CD4-positive, alpha-beta T cell treated with Interleukin-4 for 4 hours (primary cell): ENCODE data around the gene GNG13.
"Not testable (repeated sequence)": the region's sequence is repeated elsewhere in the genome, so short reads cannot be mapped to it uniquely, and the experiment has no call there.

Experiments used
- DNase-seq: peaks from one replicate; pipeline ENCODE4 v3.0.0-alpha.2; 2020

GNG13 gene

DNA sequence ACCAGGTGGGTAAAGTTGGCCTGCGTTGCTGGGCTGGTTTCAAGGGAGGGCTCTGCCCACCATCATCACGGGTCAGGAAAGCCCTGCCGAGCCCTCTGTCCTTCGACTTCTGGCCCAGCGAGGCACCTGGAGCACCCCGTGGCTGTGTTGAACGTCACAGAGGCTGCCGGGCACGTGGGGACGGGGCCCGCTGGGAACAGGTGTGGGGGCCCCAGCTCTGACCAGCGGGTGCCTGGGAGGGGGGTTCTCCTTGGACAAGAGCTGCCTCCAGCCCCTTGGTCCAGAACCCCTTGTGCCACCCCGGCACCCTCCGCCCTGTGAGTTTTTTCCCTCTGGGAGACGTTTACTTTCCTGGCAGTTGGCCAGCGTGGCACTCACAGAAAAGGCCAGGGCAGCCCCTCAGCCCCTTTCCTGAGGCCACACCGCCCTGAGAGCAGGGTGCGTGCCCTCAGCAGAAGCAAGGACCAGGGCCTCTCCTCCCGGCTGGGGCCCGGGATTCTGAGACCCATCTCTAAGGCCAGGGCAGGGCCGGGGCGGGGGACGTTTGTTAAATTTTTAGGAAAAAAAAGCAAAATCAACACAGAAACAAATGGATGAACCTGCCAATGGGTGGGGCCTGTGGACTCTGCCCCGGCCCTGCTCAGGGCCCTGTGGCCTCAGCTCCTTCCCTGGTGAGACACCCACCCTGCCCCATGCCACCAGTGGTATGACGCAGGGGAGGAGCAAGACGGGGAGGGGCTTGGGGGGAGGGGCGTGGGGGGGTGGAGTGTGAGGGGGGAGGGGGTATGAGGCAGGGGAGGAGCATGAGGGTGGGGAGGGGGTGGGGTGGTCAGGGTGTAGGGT is 31.3 kb upstream of the GNG13 start:
- no peak for DNase-seq

DNA sequence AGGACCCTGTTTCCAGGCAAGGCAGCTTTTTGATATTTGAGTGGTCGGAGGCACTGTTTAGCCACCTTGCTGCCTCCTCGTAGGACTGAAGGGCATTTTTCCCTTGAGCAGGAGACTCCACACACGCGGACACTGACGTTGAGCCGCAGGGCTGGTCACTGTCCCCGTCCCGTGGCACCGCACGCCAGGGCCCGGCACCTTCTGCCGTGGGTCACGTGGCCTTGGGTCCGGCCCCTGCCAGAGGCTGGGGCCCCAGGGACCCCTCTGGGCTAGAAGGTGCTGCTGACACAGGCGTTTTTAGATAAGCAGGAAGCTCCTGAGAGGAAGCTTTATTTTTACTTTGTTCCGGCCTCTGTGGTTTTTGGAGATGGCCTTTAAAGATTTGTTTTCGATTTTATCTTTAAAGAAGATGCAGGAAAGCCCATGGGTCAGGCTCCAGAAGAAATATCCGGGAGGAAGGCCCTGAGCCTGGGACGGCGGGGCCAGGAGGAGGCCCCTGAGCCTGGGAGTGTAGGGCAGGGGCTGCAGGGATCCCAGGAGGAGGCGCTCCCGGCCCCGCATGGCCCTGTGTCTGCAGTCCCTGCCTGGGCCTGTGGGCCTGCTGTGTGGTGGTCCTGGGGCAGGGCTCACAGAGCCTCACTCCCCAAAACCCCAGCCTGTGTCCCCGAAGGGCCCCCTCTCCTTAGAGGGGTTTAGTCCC is 30.5 kb upstream of the GNG13 start:
- DNase-seq = no peak

DNA sequence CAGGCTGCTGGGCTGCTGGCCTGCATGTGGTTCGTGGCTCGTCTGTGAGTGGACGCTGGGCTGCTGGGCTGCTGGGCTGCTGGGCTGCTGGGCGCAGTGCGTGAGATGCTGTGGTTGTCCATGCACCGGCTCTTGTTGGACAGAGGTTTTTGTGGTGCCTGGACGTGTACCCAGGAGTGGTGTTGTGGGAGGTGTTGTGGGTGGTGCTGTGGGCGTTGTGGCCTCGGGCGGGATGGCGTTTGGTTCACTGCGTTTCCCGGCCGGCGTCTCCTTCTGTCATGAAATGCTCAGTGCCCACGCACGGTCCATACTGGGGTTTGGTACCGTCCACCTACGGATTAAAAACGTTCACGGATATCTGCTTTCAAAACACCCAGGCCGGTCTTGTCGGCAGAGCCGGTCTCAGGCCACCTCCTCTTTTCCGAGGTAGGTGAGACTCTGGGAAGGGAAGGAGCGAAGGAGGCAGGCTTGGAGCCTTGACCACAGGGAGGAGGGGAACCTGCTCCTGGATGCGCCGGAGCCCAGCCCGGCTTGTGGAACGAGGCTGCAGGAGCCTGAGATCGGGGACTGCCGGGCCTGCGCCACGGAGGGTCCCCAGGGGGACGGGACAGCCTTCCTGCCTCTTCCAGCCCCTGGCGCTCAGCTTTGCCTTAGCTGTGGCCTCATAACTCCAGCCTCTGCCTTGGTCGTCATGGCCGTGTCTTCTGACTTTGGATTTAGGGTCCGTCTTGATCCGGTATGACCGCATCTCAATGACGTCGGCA is 29.8 kb upstream of the GNG13 start:
- DNase-seq = no peak

DNA sequence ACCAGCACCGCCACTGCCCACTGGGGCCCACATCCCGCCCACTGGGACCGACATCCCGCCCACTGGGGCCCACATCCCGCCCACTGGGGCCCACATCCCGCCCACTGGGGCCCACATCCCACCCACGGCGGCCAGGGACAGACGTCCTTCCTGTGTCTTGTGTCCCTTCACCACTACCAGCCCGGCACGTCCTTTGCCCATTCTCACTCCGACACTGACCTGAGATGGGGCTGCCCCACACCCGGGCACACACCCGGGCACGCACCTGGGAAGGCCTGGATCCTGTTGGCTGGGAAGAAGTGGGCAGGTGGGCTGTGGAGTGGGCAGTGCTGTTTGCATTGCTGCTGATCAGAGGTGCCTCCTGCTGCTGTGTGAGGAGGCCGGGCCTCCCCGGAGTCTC is 28.4 kb upstream of the GNG13 start:
- no peak for DNase-seq

DNA sequence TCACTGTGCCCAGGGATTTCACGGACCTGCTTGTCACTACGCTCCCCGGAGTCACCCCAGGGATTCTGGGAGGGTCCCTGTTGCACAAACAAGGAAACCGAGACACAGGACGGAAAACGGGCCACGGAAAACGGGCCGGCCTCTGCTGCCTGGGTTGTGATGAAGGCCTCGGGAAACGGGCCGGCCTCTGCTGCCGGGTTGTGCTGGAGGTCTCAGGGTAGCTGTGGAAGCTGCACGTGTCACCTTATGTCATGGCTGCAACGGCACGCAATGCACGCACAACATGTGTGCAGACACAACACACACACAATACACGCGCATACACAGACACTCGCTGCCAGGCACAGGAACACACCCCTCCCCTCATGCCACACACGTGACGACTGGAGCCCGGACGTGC is 27.0 kb upstream of the GNG13 start:
- no peak for DNase-seq

DNA sequence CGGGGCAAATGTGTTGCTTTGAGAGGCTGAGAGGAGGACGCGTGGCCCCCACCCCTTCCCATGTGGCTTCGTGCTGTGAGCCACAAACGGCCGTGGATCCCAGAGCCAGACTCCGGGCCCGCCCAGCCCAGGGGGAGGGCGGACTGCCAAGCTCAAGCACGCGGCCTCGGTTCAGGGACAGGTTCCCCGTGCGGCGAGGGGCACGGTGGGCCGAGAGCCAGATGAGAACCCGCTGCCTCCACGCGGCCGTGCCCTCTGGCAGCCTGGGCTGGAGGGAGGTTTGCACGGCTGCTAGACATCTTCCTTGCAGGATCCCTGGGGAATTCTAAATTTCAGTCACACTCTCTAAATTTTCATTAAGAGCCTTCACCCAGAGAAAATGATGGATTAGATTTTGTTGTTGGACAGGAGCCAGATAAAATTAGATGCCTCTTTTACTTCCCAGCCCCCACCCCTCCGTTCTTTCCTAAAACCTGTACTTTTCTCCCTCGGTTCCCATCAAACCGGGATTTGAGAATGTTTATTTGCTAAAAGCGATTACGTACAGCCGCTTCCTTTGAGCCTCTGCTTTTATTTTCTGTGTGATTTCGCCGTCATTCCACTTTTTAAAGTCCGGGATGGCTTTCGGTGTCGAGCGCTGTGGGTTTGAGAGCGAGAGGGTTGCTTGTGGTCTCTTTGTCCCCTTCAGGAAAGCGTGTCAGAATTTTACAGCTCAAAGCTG is 25.0 kb upstream of the GNG13 start:
- DNase-seq = no peak

DNA sequence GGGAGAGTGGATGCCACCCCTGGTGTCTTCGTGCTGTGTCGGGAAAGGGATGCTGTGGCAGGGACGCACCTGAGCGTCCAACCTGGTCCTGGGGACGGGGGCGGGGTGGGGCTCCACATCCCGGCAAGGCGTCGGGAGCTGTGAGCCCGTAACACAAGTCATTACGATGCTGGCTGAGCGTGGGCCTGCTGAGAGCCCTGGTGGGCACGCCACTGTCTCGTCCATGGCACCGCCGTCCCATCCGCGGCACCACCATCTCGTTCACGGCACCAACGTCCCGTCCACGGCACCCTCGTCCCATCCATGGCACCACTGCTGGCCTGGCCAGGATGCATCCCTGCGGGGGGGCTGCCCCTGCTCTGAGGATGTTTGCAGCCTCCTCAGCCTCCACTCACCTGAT is 24.1 kb upstream of the GNG13 start:
- DNase-seq = no peak

DNA sequence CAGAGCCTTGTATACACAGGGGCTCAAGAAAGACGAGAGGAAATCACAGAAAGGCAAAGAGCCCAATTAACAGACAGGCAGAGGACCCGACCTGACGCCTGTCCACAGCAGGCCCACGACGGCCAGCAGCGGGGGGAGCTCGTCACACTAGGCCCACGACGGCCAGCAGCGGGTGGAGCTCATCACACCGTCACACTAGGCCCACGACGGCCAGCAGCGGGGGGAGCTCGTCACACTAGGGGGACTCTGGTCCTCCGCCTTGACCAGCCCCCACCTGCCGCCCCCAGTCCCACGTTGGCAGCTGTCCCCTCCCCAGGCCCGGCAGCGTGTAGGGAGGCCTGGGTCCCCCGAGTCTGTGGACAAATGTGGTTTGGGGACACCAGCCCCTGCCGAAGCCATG is 23.7 kb upstream of the GNG13 start:
- DNase-seq = no peak

DNA sequence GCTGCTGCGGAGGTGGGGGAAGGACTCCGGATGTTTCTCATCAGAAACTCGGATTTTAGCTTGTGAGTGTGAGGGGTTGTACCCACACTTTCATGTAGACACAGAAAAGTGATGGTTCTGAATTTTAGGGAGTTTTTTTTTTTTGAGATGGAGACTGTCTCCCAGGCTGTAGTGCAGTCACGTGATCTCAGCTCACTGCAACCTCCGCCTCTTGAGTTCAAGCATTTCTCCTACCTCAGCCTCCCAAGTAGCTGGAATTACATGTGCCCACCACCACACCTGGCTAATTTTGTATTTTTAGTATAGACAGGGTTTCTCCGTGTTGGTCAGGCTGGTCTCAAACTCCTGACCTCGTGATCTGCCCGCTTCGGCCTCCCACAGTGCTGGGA is 22.4 kb upstream of the GNG13 start:
- no peak for DNase-seq

DNA sequence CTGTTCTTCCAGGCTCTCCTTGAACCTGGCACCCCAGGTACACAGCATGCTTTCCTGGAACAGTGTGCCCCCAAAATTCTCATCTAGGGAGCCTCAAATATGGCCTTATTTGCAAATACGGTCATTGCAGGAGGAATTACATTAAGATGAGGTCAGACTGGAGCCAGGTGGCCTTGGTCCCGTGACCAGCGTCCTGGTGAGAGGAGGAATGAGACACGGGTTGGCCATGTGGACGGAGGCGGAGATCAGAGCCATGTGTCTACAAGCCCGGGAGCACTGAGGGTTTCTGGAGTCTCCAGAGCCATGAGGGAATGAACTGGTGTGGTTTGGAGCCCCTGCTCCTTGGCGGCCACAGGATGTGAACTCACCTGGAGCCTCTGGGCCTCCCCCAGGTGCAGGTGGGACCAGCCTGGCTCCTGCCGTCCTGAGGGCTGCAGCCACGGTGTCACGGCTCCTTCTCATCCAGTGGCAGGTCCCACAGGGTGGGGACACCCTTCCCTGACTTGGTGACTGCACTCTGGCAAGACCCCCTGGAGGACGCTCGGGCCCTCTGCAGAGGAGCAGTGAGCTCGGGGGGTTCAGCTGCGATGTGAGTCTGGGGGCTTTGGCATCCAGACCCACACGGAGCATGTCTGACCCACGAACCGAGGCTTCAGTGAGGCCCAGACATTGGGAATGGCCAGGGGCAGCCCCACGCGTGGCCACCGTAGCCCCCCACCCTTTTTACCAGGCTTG is 21.8 kb upstream of the GNG13 start:
- no peak for DNase-seq

DNA sequence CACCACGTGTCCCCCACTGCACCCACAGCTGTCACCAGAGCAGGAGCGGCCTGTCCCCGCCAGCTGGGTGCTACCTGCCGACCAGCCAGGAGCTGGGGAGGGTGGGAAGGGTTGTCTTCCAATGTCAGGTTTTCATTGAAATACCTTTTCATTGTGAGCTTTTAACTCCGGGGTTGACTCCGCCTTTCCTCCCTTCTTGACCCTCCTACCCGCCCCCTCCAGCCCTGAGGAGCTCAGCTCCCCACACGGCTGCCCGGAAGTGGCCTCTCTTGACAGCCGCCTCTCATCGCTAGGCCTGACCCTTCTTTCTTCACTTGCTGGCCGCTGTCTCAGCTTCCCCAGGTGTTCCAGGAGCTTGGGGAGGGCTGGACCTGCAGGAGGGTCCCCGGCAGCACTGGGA is 21.2 kb upstream of the GNG13 start:
- DNase-seq = no peak

DNA sequence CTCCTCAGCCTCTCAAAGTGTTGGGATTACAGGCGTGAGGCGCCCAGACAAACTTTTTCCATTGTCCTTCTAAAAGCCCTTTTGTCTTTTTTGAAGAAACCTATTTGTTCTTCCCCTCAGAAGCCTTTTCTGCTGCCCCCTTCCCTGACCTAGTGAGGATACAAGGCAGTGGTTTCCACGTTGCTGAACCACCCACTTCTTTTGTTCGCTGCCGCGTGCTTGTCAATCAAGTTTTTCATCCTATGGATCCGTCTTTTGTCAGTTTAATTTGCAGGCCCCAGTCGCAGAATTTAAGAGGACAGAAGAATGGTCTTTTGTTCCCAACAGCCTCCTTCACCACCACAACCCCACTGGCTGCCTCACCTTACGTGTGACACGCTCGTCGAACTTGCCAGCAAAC is 20.2 kb upstream of the GNG13 start:
- no peak for DNase-seq

DNA sequence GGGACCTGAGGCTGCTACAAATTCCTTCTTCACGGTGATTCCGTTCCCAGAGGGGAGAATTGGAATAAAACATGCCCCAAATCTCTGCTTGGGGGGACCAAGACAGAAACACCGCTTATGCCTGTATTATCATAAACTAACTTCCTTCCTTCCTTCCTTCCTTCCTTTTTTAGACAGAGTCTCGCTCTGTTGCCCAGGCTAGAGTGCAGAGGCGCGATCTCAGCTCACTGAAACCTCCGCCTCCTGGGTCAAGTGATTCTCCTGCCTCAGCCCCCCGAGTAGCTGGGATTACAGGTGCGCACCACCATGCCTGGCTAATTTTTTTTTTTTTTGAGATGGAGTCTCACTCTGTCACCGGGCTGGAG is 19.5 kb upstream of the GNG13 start:
- not testable (repeated sequence) for DNase-seq

DNA sequence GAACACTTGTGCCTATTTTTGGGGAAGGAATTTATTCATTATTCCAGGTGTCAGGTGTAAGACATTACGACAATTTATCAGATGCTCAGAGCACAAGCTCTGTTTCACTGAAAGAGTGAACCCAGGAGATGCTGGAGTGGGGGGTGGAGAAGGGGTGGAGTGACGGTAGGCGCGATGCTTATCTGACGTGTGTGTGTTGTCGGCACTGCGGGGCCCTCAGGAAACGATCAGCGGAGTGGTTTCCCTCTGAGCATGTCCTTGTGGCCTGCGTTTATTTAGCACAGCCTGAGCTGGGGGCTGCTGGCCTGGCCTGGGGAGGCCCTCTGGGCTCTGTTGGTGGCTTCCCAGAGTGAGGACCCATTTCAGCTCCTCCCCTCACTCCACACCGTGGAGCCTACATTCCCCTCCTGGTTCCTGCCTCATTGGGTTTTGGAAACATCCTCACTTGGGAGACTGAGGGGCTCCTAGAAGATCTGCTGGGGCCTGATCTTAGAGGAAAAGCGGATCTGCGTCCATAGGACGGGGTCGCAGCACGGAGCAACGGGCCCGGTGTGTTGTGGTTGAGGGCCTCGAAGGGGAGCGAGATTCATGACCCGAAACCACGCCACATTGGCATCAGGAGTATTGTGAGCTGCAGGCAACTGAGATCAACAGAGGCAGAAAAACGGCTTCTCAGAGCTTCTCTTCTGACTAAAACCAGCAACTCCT is 19.0 kb upstream of the GNG13 start:
- peak; percentile 4 for DNase-seq

DNA sequence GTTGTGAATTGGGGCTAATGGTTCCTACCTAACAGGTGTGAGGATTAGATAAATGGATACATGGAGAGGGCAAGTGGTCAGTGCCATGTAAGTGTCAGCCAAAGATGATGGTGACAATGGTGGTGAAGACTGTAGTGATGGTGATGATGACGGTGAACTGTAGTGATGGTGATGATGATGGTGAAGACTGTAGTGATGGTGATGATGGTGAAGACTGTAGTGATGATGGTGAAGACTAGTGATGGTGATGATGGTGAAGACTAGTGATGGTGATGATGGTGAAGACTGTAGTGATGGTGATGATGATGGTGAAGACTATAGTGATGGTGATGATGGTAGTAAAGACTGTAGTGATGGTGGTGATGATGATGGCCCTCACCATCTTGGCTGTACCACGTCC is 18.1 kb upstream of the GNG13 start:
- no peak for DNase-seq

DNA sequence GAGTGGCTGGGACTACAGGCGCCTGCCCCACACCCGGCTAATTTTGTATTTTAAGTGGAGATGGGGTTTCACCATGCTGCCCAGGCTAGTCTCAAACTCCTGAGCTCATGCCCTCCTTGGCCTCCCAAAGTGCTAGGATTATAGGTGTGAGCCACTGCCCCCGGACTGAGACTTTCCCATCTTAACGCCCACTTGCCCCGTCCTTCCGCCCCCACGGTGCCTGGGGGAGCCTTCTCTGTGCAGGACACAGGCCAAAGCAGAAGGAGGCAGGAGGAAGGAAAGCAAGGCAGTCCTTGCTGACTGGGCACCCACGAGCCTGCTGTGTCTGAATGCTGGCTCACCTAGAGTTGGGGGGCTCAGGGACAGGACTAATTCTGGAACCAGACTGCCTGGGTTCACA is 17.6 kb upstream of the GNG13 start:
- no peak for DNase-seq

DNA sequence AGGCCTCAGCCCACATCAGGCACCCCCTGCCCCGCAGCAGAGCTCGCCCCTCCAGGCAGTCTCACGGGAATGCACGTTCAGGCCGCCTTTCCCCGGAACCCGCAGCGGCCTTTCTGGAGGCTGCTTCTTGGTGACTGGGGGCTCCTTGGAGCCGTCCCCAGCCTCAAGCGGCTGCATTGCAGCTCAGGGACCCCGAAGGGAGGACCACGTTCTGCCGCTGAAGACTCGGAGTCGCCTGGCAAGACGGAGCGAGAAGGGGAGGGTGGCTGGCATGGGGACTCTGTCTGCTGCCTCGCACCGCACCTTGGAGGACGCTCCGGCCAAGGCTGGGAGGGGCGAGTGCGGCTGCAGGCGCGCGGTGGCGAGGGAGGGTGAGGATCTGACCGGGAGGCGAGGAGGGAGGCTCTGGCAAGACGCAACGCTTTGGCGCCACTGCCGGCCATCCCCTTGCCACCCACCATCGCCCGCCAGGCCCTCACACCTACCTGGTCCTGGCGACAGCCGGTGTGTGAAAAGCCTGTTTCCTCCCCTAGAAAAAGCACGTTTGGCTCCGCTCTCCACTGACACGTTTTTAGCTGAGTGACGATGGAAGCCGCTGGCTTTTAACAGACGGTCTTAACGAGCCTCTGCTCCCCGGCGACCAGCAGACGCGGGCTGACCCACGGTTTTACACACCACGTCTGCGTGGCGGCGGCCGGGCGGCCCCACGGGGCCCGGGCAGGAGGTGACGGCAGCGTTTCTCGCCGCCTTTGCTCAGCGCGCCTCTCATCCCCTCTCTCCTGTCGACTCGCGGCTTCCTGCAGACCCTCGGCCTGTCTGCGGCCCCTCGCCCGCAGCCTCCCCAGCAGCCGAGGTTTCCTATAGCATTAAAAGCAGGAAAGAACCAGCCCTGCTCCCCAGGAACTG is 16.7 kb upstream of the GNG13 start:
- DNase-seq = no peak

DNA sequence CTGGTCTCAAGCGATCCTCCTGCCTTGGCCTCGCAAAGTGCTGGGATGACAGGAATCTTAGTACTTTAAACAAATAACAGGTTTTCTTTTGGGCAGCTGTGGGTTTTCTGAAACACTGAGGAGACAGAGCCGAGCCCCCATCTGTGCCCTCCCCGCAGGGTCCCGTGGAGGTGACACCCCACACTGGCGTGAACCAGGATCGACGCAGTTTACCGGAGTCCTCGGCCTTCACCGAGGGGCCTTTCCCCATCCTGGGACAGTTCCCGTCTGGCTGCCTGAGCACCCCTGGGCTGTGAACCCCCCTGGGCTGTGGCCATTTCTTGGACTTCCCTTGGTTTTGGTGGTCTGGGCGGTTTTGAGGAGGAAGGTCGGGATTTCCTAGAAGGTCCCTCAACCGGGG is 15.3 kb upstream of the GNG13 start:
- no peak for DNase-seq

DNA sequence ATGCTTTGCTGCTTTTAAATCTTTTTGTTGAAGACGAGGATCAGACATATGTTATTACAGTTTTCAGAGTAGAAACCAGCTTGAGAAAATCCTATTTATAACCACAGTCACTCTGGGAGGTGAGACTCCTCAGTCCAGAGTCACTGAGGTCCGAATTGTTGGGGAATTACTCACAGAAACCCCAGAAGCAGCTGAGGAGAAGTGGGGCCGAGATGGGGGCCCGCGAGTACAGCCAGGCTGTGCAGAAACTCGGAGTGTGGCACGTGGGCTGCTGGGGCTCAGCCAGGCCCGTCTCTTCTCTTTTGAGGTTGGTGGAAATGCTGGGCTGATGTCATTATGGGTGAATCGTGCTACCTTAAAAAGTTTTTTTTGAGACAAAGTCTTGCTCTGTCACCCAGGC is 14.4 kb upstream of the GNG13 start:
- no peak for DNase-seq

DNA sequence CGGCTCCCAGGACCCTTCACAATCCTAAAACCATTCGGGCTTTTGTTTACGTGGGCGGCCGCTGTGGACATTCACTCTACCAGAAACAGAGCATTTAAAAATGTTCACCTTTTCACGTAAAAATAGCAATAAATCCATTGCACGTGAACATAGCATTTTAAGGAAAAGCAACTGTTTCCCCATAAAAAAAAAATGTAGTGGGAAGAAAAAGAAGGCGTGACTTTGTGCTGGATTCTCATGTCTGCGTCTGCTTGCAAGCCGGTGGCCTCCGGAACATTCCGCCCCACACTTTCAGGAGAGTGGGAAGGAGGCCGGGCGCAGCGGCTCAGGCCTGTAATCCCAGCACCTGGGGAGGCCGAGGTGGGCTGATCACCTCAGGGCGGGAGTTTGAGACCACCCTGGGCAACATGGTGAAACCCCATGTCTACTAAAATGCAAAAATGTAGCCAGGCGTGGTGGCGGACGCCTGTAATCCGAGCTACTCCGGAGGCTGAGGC is 13.4 kb upstream of the GNG13 start:
- no peak for DNase-seq
